PC-9 (cell line): ENCODE results near the gene YIF1B. TPM values are rescaled to one million over a fixed set of nuclear protein-coding genes. Genes with fewer than 3 reads are reported as not detected.
"Not testable (repeated sequence)": the region's sequence is repeated elsewhere in the genome, so short reads cannot be mapped to it uniquely, and the experiment has no call there.

Experiments
- BruUV-seq: library from RNA; stranded (reverse); fragments of 400-500 nt; replicated peaks from 2 replicates; lab custom pipeline; 2021; lab: Mats Ljungman, UMichigan
- CTCF ChIA-PET: fragments of 300-600 bp; sonication (Branson Sonifier 250); formaldehyde crosslinking; loops from one replicate; lab custom pipeline; 2022; ENCODE audit warnings: antibody characterized with exemption; lab: Charles Lee
- POLR2A ChIA-PET: fragments of 300-600 bp; sonication (Branson Sonifier 250); formaldehyde crosslinking; loops from one replicate; lab custom pipeline; 2022; ENCODE audit warnings: antibody characterized with exemption; ENCODE audit not compliant: unreplicated experiment; lab: Charles Lee
- DNase-seq, 2 experiments: peaks; one replicate each; pipeline versions ENCODE4 v3.0.0 to v3.0.0-alpha.2; 2015 to 2022; ENCODE audit warnings: mixed read lengths in 1 of 2
- H2AFZ ChIP-seq: fragments of 200-600 bp; sonication (generic); 2 replicates; pipeline ENCODE4 v1.8.1; 2017; ENCODE audit warnings: antibody characterized with exemption
- H3F3A ChIP-seq: fragments of 200-600 bp; sonication (generic); 2 replicates; pipeline ENCODE4 v1.8.1; 2017; ENCODE audit warnings: antibody characterized with exemption, mild to moderate bottlenecking, low read depth; ENCODE audit not compliant: insufficient read depth
- H3K27ac ChIP-seq: fragments of 200-600 bp; sonication (generic); 2 replicates; pipeline ENCODE4 v1.6.1; 2016; ENCODE audit warnings: mixed run types
- H3K27me3 ChIP-seq: fragments of 200-600 bp; sonication (generic); 2 replicates; pipeline ENCODE4 v1.6.1; 2016; ENCODE audit warnings: low read depth, mixed run types; ENCODE audit not compliant: insufficient read depth
- H3K36me3 ChIP-seq: fragments of 200-600 bp; sonication (generic); 2 replicates; pipeline ENCODE4 v1.6.1; 2016; ENCODE audit warnings: low read depth, mixed run types
- H3K4me1 ChIP-seq: fragments of 200-600 bp; sonication (generic); replicated peaks from 2 replicates; pipeline ENCODE4 v1.6.1; 2016; ENCODE audit warnings: mixed run types; ENCODE audit not compliant: insufficient read depth
- H3K4me2 ChIP-seq: fragments of 200-600 bp; sonication (generic); 2 replicates; pipeline ENCODE4 v1.6.1; 2017; ENCODE audit warnings: mixed run types
- H3K4me3 ChIP-seq: fragments of 200-600 bp; sonication (generic); 2 replicates; pipeline ENCODE4 v1.6.1; 2016; ENCODE audit warnings: mixed run types
- H3K79me2 ChIP-seq: fragments of 200-600 bp; sonication (generic); 2 replicates; pipeline ENCODE4 v1.6.1; 2017; ENCODE audit warnings: low read depth, mixed run types
- H3K9me2 ChIP-seq: fragments of 200-600 bp; sonication (generic); 2 replicates; pipeline ENCODE4 v1.8.1; 2017; ENCODE audit warnings: mild to moderate bottlenecking; ENCODE audit not compliant: insufficient read depth
- H3K9me3 ChIP-seq: fragments of 200-600 bp; sonication (generic); 2 replicates; pipeline ENCODE4 v1.8.1; 2016; ENCODE audit warnings: low read depth; ENCODE audit not compliant: insufficient read depth
- H4K20me1 ChIP-seq: fragments of 200-600 bp; sonication (generic); 2 replicates; pipeline ENCODE4 v1.8.1; 2017; ENCODE audit not compliant: insufficient read depth
- EZH2 ChIP-seq: fragments of 200-600 bp; sonication (generic); IDR thresholded peaks from 2 replicates; pipeline ENCODE4 v1.8.0; 2017; ENCODE audit warnings: antibody characterized with exemption, low read depth
- intact Hi-C: fragments of 100-400 bp; cut with micrococcal nuclease; formaldehyde crosslinking; loops from one replicate; pipeline ENCODE4 v1.10.0; 2022; ENCODE audit not compliant: unreplicated experiment
- total RNA-seq: library from RNA; stranded (reverse); gene quantifications from 2 replicates; pipeline ENCODE4 v1.2.3, GENCODE V29; 2021
- TF ChIP-seq, protein P1 (sequence below): fragments of 200-600 bp; sonication (generic); conservative IDR thresholded peaks from 2 replicates; pipeline ENCODE4 v1.6.1; 2017; ENCODE audit warnings: mixed run types, antibody characterized with exemption, mild to moderate bottlenecking, moderate library complexity

Gene YIF1B
- total RNA-seq, 1 experiment from 2014 or later: 39.8 TPM

DNA sequence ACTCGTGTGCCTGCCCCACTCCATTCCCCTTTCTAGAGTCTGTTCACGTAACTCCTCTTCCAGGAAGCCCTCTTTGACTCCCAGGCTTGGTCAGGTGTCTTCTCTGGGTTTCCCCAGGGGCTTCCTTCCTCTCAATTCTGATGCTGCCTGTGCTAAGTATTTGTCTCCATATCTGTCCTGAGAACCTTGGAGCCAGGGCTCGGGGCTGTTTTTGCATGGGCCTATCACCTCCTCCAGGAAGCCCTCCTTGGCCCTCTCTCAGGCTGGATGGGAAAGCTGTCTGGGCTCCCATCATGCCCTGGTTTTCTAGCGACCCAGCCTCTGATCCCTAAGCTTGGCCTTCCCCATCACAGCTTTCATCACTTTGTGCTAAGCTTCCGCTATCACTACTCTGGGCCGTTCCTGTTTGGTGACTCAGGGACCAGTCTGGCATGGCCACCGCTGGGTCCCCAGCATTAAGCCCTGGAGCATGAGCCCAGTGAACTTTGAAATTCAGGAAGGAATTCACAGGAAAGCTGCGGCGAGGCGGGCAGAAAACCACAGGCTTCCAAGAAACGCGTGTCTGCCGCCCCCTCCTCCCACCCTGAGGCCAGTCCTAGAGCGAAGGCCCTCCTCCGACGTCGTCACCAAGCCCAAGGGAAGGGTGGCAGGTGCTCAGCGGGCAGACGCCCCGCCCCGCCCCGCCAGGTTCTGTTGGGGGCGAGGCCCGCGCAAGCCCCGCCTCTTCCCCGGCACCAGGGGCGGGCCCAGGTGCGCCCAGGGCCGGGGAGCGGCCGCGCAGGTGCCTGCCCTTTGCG, 51.9 kb downstream of the YIF1B start:
- CTCF ChIA-PET: interaction anchor here (1.1 kb wide), 1 partner anchor 27 kb away, joined by 5 read pairs; no protein-coding TSS in a partner anchor
- Histone ChIP-seq H3K4me3 (peak overlapping the region; percentile 34; the same call in 1 of the 2 replicates), H3K4me2 (peak overlapping the region; percentile 79), H3F3A (peaks cover 53% of the 10 kb centered on the region), H3K27me3 (no peaks in the 10 kb centered on the region), H3K9me2 (no peaks in the 10 kb centered on the region), H3K9me3 (no peaks in the 10 kb centered on the region), H4K20me1 (peaks cover 33% of the 10 kb centered on the region), H3K36me3 (peaks cover 16% of the 10 kb centered on the region; the same call in 1 of the 2 replicates), H3K4me1 (peaks cover 35% of the 10 kb centered on the region), H3K27ac (peak overlapping the region; percentile 94), H3K79me2 (peaks cover 45% of the 10 kb centered on the region), H2AFZ (no peak overlapping the region)
- POLR2A ChIA-PET: interaction anchor here (0.6 to 1.2 kb wide), 5 partner anchors 9 to 124 kb away, joined by 4 to 15 read pairs (median 5); partner anchors contain the start of gene GGN
- BruUV-seq: TSS peak; percentile 45
- DNase-seq: peak; percentile 97 to 99
- TF ChIP-seq, protein P1, sequence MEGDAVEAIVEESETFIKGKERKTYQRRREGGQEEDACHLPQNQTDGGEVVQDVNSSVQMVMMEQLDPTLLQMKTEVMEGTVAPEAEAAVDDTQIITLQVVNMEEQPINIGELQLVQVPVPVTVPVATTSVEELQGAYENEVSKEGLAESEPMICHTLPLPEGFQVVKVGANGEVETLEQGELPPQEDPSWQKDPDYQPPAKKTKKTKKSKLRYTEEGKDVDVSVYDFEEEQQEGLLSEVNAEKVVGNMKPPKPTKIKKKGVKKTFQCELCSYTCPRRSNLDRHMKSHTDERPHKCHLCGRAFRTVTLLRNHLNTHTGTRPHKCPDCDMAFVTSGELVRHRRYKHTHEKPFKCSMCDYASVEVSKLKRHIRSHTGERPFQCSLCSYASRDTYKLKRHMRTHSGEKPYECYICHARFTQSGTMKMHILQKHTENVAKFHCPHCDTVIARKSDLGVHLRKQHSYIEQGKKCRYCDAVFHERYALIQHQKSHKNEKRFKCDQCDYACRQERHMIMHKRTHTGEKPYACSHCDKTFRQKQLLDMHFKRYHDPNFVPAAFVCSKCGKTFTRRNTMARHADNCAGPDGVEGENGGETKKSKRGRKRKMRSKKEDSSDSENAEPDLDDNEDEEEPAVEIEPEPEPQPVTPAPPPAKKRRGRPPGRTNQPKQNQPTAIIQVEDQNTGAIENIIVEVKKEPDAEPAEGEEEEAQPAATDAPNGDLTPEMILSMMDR: no peak
- no peak for TF ChIP-seq EZH2
- intact Hi-C loops: loop anchor here (1.0 to 2.0 kb wide), 5 partner anchors 17 to 72 kb away; no protein-coding TSS in a partner anchor

DNA sequence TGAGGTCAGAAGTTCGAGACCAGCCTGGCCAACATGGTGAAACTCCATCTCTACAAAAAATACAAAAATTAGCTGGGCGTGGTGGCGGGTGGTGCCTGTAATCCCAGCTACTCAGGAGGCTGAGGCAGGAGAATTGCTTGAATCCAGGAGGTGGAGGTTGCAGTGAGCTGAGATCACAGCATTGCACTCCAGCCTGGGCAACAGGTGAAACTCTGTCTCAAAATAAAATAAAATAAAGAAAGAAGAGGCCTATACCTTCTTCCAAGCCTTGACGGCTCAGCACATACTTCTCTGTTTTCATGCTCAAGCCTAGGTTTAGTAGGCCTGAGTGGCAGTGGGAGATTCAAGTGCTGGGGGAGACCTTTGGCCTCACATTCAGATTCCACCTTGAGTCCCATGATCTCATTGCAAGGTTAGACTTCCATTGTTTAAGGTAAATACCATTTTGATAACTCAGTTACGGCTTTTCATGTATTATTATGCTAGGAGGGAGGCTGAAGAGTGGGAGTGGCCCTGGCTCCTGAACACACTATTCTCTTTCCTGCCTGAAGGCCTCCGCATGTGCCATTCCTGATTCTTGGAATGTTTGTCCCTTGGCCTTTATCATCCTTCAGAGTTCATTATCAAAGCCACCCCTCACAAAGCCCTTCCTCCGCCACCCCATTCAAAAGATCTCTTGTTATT, 53.0 kb downstream of the YIF1B start:
- H3K79me2 ChIP-seq: peaks cover 33% of the 10 kb centered on the region

DNA sequence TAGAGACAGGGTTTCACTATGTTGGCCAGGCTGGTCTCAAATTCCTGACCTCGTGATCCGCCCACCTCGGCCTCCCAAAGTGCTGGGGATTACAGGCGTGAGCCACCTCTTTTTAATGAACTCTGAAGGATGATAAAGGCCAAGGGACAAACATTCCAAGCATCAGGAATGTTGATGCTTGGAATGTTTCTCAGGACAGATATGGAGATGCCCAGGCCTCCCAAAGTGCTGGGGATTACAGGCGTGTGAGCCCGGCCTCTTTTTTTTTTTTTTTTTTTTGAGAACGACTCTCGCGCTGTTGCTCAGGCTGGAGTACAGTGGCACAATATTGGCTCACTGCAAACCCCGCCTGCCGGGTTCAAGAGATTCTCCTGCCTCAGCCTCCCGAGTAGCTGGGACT, 53.8 kb downstream of the YIF1B start:
- Histone ChIP-seq H4K20me1 (peaks cover 13% of the 10 kb centered on the region), H3K4me1 (peaks cover 16% of the 10 kb centered on the region), H3K79me2 (peaks cover 25% of the 10 kb centered on the region), H3F3A (peaks cover 39% of the 10 kb centered on the region)
- POLR2A ChIA-PET, H3K27ac ChIP-seq, H3K27me3 ChIP-seq, H3K36me3 ChIP-seq, H3K4me3 ChIP-seq, H3K9me2 ChIP-seq, intact Hi-C loops, CTCF ChIA-PET, BruUV-seq, H3K4me2 ChIP-seq, H2AFZ ChIP-seq, DNase-seq, H3K9me3 ChIP-seq: not testable (repeated sequence)

More for the DNA sequence above, 53.0 kb downstream of the YIF1B start:
- Histone ChIP-seq H3F3A (peaks cover 47% of the 10 kb centered on the region), H3K4me2 (peak overlapping the region; percentile 79), H3K4me3 (no peak overlapping the region), H3K9me2 (no peaks in the 10 kb centered on the region), H4K20me1 (peaks cover 21% of the 10 kb centered on the region), H3K27ac (peak overlapping the region; percentile 94), H2AFZ (no peak overlapping the region), H3K4me1 (peaks cover 23% of the 10 kb centered on the region), H3K36me3 (0 out of 2 replicates have a peak, but pooled peaks cover 8% of the 10 kb centered on the region), H3K27me3 (no peaks in the 10 kb centered on the region), H3K9me3 (no peaks in the 10 kb centered on the region)
- intact Hi-C loops: no loop called here
- CTCF ChIA-PET: no interaction called here
- no peak for TF ChIP-seq EZH2
- TF ChIP-seq, protein P1: no peak
- peak; percentile 21 to 72 for DNase-seq
- BruUV-seq: no TSS peak
- POLR2A ChIA-PET: no interaction called here
